ENCODE data around the gene WARS2.

GRCh38 chr1:118989006-118989815 is 151.2 kb downstream of the WARS2 start:
- TF ChIP-seq, protein P1, sequence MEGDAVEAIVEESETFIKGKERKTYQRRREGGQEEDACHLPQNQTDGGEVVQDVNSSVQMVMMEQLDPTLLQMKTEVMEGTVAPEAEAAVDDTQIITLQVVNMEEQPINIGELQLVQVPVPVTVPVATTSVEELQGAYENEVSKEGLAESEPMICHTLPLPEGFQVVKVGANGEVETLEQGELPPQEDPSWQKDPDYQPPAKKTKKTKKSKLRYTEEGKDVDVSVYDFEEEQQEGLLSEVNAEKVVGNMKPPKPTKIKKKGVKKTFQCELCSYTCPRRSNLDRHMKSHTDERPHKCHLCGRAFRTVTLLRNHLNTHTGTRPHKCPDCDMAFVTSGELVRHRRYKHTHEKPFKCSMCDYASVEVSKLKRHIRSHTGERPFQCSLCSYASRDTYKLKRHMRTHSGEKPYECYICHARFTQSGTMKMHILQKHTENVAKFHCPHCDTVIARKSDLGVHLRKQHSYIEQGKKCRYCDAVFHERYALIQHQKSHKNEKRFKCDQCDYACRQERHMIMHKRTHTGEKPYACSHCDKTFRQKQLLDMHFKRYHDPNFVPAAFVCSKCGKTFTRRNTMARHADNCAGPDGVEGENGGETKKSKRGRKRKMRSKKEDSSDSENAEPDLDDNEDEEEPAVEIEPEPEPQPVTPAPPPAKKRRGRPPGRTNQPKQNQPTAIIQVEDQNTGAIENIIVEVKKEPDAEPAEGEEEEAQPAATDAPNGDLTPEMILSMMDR (IDR thresholded peaks at IDR 0.05; ENCODE audit: low read length): no peak
- TF ChIP-seq EZH2 (optimal IDR thresholded peaks at IDR 0.05; ENCODE audit: low read depth, low read length) (no peak), EZH2phosphoT487 (IDR thresholded peaks at IDR 0.05; ENCODE audit: low read length) (no peak)
